A673 (cell line): ENCODE results near the gene RPTN. TPM values are rescaled to one million over a fixed set of nuclear protein-coding genes. Genes with fewer than 3 reads are reported as not detected.

Experiments used
- BruUV-seq: library from RNA; stranded (reverse); fragments of 400-500 nt; replicated peaks from 2 replicates; lab custom pipeline; 2021; lab: Mats Ljungman, UMichigan
- CTCF ChIA-PET: fragments of 300-600 bp; sonication (Branson Sonifier 250); formaldehyde crosslinking; loops from one replicate; lab custom pipeline; 2022; ENCODE audit warnings: antibody characterized with exemption; lab: Charles Lee
- POLR2A ChIA-PET: fragments of 300-600 bp; sonication (Branson Sonifier 250); formaldehyde crosslinking; loops from one replicate; lab custom pipeline; 2022; ENCODE audit warnings: antibody characterized with exemption; ENCODE audit not compliant: low non-redundant PET; lab: Charles Lee
- DNase-seq: peaks from one replicate; pipeline ENCODE4 v3.0.0-alpha.2; 2015; ENCODE audit warnings: low spot score
- H3K27ac ChIP-seq: fragments of 200-600 bp; sonication (generic); 2 replicates; pipeline ENCODE4 v1.5.1; 2016; ENCODE audit warnings: mixed run types, low read depth, mild to moderate bottlenecking, mixed read lengths, antibody characterized with exemption, low read length; ENCODE audit not compliant: poor library complexity, severe bottlenecking
- H3K27me3 ChIP-seq: fragments of 200-600 bp; sonication (generic); replicated peaks from 2 replicates; pipeline ENCODE4 v1.6.1; 2017; ENCODE audit warnings: mixed run types, low read depth, mild to moderate bottlenecking, mixed read lengths, antibody characterized with exemption, low read length; ENCODE audit not compliant: insufficient read depth, poor library complexity
- H3K36me3 ChIP-seq: fragments of 200-600 bp; sonication (generic); 2 replicates; pipeline ENCODE4 v1.6.1; 2016; ENCODE audit warnings: mixed run types, mild to moderate bottlenecking, mixed read lengths, antibody characterized with exemption, low read length; ENCODE audit not compliant: insufficient read depth, poor library complexity, severe bottlenecking
- H3K4me1 ChIP-seq: fragments of 200-600 bp; sonication (generic); 2 replicates; pipeline ENCODE4 v1.6.1; 2017; ENCODE audit warnings: mixed run types, mild to moderate bottlenecking, mixed read lengths, antibody characterized with exemption, low read length; ENCODE audit not compliant: insufficient read depth, poor library complexity, severe bottlenecking
- H3K4me3 ChIP-seq: fragments of 200-600 bp; sonication (generic); 2 replicates; pipeline ENCODE4 v1.5.1; 2016; ENCODE audit warnings: low read depth, mixed run types, mild to moderate bottlenecking, mixed read lengths, low read length; ENCODE audit not compliant: poor library complexity, severe bottlenecking
- H3K9me3 ChIP-seq: fragments of 200-600 bp; sonication (generic); 2 replicates; pipeline ENCODE4 v1.6.1; 2016; ENCODE audit warnings: mixed run types, low read depth, mild to moderate bottlenecking, mixed read lengths, antibody characterized with exemption, low read length; ENCODE audit not compliant: poor library complexity, severe bottlenecking
- EZH2 ChIP-seq: fragments of 200-600 bp; sonication (generic); IDR thresholded peaks from 2 replicates; pipeline ENCODE4 v1.6.1; 2017; ENCODE audit warnings: borderline replicate concordance, low read depth, mild to moderate bottlenecking, mixed read lengths, antibody characterized with exemption, low read length; ENCODE audit not compliant: poor library complexity, severe bottlenecking
- intact Hi-C: fragments of 100-400 bp; cut with micrococcal nuclease; formaldehyde crosslinking; loops from one replicate; pipeline ENCODE4 v1.10.0; 2022; ENCODE audit not compliant: unreplicated experiment
- total RNA-seq: library from RNA; stranded (reverse); gene quantifications from 2 replicates; pipeline ENCODE4 v1.2.3, GENCODE V29; 2021
- TF ChIP-seq, protein P1 (sequence below): fragments of 300-800, 200-600 bp; sonication (generic); conservative IDR thresholded peaks from 2 replicates; pipeline ENCODE4 v1.5.1; 2017; ENCODE audit warnings: low read depth, mild to moderate bottlenecking, antibody characterized with exemption, low read length, moderate library complexity, mixed read lengths

Gene RPTN
- total RNA-seq, 1 experiment from 2014 or later = not detected

DNA sequence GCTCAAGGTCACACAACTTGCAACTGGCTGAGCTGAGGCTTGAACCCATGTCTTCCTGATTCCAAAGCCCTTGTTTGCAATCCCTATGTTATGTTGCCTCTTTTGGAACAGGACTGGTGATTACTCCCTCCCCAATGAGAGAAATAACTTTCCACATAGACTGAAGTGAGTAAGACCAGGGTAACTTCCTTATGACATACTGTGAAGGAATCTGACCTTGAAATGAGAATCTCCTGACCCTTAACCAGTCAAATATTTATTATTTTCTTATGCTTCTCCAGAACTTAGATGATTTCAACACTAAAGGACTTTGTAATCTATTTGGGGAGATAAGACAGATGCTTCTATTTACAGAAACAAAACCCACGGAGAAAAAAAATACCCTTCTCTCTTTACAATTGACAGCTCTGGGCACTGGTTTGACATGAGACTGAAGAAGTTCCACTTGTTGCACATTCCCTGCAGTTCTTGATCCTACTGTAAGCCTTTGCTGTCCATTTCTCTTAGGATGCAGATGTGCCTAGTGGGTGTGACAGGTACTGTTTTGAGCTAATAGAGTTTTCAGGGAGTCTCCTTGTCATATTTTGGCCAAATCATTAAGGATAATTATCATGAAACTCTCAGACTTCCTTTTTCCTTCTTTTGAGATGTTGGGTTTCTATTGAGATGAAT lies 3.9 kb upstream of the RPTN start:
- intact Hi-C loops = no loop called here
- H3K9me3 ChIP-seq = no peaks in the 10 kb centered on the region
- TF ChIP-seq, protein P1, sequence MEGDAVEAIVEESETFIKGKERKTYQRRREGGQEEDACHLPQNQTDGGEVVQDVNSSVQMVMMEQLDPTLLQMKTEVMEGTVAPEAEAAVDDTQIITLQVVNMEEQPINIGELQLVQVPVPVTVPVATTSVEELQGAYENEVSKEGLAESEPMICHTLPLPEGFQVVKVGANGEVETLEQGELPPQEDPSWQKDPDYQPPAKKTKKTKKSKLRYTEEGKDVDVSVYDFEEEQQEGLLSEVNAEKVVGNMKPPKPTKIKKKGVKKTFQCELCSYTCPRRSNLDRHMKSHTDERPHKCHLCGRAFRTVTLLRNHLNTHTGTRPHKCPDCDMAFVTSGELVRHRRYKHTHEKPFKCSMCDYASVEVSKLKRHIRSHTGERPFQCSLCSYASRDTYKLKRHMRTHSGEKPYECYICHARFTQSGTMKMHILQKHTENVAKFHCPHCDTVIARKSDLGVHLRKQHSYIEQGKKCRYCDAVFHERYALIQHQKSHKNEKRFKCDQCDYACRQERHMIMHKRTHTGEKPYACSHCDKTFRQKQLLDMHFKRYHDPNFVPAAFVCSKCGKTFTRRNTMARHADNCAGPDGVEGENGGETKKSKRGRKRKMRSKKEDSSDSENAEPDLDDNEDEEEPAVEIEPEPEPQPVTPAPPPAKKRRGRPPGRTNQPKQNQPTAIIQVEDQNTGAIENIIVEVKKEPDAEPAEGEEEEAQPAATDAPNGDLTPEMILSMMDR = no peak
- TF ChIP-seq EZH2 = no peak
- peaks cover 12% of the 10 kb centered on the region for H3K27me3 ChIP-seq
- H3K4me3 ChIP-seq = no peak overlapping the region
- BruUV-seq = no TSS peak
- ChIA-PET CTCF (no interaction called here), POLR2A (no interaction called here)
- no peak overlapping the region for H3K27ac ChIP-seq
- H3K36me3 ChIP-seq = no peaks in the 10 kb centered on the region
- no peaks in the 10 kb centered on the region for H3K4me1 ChIP-seq
- no peak for DNase-seq

DNA sequence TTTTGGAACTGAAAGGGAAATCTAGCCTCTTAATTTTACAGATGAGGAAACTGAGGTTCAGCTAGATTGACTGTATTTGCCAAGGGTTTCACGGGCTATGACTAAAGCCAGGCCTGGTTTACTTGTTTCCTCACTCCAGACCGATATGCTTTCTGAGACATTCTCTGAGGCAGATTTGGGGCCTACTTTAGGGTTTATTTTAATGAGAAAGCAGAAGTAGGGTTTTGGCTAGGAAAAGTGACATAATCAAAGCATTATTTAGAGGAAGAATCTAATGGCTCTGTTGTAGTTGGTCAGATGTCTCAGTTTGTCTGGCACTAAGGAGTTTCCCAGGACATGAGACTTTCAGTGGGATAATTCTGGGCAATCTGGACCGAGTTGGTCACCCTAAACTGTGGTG lies 1.5 kb upstream of the RPTN start:
- CTCF ChIA-PET = no interaction called here
- H3K36me3 ChIP-seq = no peaks in the 10 kb centered on the region
- TF ChIP-seq, protein P1 = no peak
- no peak for TF ChIP-seq EZH2
- no peaks in the 10 kb centered on the region for H3K9me3 ChIP-seq
- no peak overlapping the region for H3K27ac ChIP-seq
- DNase-seq = no peak
- H3K27me3 ChIP-seq = peaks cover 17% of the 10 kb centered on the region
- intact Hi-C loops = no loop called here
- BruUV-seq = no TSS peak
- H3K4me3 ChIP-seq = no peak overlapping the region
- POLR2A ChIA-PET = no interaction called here
- H3K4me1 ChIP-seq = no peaks in the 10 kb centered on the region

GRCh38 chr1:152153996-152154395 lies 5.0 kb downstream of the RPTN start:
- no peak for DNase-seq
- H3K4me1 ChIP-seq = no peaks in the 10 kb centered on the region
- no peaks in the 10 kb centered on the region for H3K9me3 ChIP-seq
- ChIA-PET CTCF (no interaction called here), POLR2A (no interaction called here)
- no peak for TF ChIP-seq EZH2
- TF ChIP-seq, protein P1 = no peak
- no peaks in the 10 kb centered on the region for H3K36me3 ChIP-seq
- H3K4me3 ChIP-seq = no peak overlapping the region
- H3K27ac ChIP-seq = no peak overlapping the region
- intact Hi-C loops = no loop called here
- H3K27me3 ChIP-seq = peaks cover 18% of the 10 kb centered on the region
- BruUV-seq = no TSS peak
